ENCODE measurements around the gene USP25.

GRCh38 chr21:15754640-15755039 is 24.9 kb downstream of the USP25 start:
- TF ChIP-seq CTCF (conservative IDR thresholded peaks at IDR 0.05 in 1 of 2, IDR thresholded peaks at IDR 0.05 in 1 of 2; ENCODE audit: low read depth in 1 of 2, low read length in 2 of 2): no peak
- TF ChIP-seq EZH2 (IDR thresholded peaks at IDR 0.05; ENCODE audit: low read length, missing control alignments): no peak
